HG03575 (cell line): ENCODE results near the gene JUNB.

Source experiments
- ATAC-seq: cut with Tn5 transposase; IDR thresholded peaks from one replicate; pipeline ENCODE4 v1.9.1; 2021; ENCODE audit not compliant: unreplicated experiment, insufficient number of reproducible peaks, low FRiP score; ENCODE audit errors: extremely low read depth

Gene JUNB

GRCh38 chr19:12834976-12835757, 43.9 kb downstream of the JUNB start:
- ATAC-seq = no peak

- no peak for ATAC-seq
Measured at GRCh38 chr19:12836529-12836863, 45.2 kb downstream of the JUNB start.

GRCh38 chr19:12837225-12837624, 45.9 kb downstream of the JUNB start:
- ATAC-seq = no peak

GRCh38 chr19:12838182-12838885, 47.0 kb downstream of the JUNB start, which contains the start of gene MAST1:
Gene MAST1, plus strand, starts transcription at chr19:12838515. Its CDS starts 58 bp downstream, at chr19:12838573.
- no peak for ATAC-seq

GRCh38 chr19:12838886-12839756, 47.8 kb downstream of the JUNB start:
- ATAC-seq = no peak

- ATAC-seq = no peak
Measured at GRCh38 chr19:12840091-12841079, 49.1 kb downstream of the JUNB start.

- no peak for ATAC-seq
Measured at GRCh38 chr19:12841094-12841493, 49.8 kb downstream of the JUNB start.

GRCh38 chr19:12842511-12842910, 51.2 kb downstream of the JUNB start:
- ATAC-seq = no peak
